GM12878 (cell line): ENCODE data around the gene SRGAP1. TPM values are rescaled to one million over a fixed set of nuclear protein-coding genes. Genes with fewer than 3 reads are reported as not detected.

ENCODE experiments used
- ATAC-seq: fragments of 200-7000 bp; cut with Tn5 transposase; 3 replicates; pipeline ENCODE4 v1.9.1; 2020; ENCODE audit warnings: mild to moderate bottlenecking, moderate library complexity
- BruUV-seq: library from RNA; stranded (reverse); fragments of 400-500 nt; replicated peaks from 2 replicates; lab custom pipeline; 2021; lab: Mats Ljungman, UMichigan
- CTCF ChIA-PET: fragments of 300-600 bp; sonication (Branson Sonifier 250); formaldehyde crosslinking; extraction: SDS; loops from one replicate; lab custom pipeline; 2021; ENCODE audit warnings: inconsistent platforms; lab: Yijun Ruan, JAX
- POLR2A ChIA-PET: fragments of 350-600 bp; formaldehyde crosslinking; extraction: SDS; loops from one replicate; lab custom pipeline; 2021; ENCODE audit warnings: inconsistent platforms; lab: Charles Lee
- RAD21 ChIA-PET: fragments of 300-600 bp; sonication (Branson Sonifier 250); formaldehyde crosslinking; loops from one replicate; lab custom pipeline; 2023; ENCODE audit warnings: antibody characterized with exemption; ENCODE audit not compliant: unreplicated experiment; lab: Charles Lee
- SMC1A ChIA-PET: fragments of 300-600 bp; sonication (Branson Sonifier 250); formaldehyde crosslinking; loops from one replicate; lab custom pipeline; 2023; ENCODE audit not compliant: unreplicated experiment, uncharacterized antibody; lab: Charles Lee
- DNase-seq: peaks from one replicate; pipeline ENCODE4 v3.0.0-alpha.2; 2011; ENCODE audit warnings: low read depth, low spot score
- FAIRE-seq: peaks from 3 replicates; lab custom pipeline; 2011; peaks lifted over from hg19 to GRCh38; lab: Jason Lieb, UNC
- H2AFZ ChIP-seq: 2 replicates; pipeline ENCODE4 v1.6.0; 2011; ENCODE audit warnings: low read depth, low read length, control low read depth; ENCODE audit not compliant: control insufficient read depth
- H3K27ac ChIP-seq: 2 replicates; pipeline ENCODE4 v1.5.1; 2011; ENCODE audit warnings: control low read depth; ENCODE audit not compliant: control insufficient read depth, insufficient read depth
- H3K27me3 ChIP-seq, 2 experiments: replicated peaks in 1 of 2; 2 replicates each; pipeline versions ENCODE4 v1.6.0 to v1.6.1; 2011; ENCODE audit warnings: low read length in 1 of 2; ENCODE audit not compliant: control insufficient read depth in 2 of 2, insufficient read depth in 2 of 2
- H3K36me3 ChIP-seq, 2 experiments: 2 replicates each; pipeline ENCODE4 v1.5.1; 2011; ENCODE audit warnings: low read length in 1 of 2; ENCODE audit not compliant: control insufficient read depth in 2 of 2, insufficient read depth in 2 of 2
- H3K4me1 ChIP-seq: 2 replicates; pipeline ENCODE4 v1.6.1; 2011; ENCODE audit warnings: mild to moderate bottlenecking, low read length, moderate library complexity, mixed read lengths; ENCODE audit not compliant: control insufficient read depth, insufficient read depth
- H3K4me2 ChIP-seq: 2 replicates; pipeline ENCODE4 v1.6.0; 2011; ENCODE audit warnings: control low read depth; ENCODE audit not compliant: control insufficient read depth, insufficient read depth
- H3K4me3 ChIP-seq: fragments of 200-600 bp; sonication (generic); 2 replicates; pipeline ENCODE4 v1.5.1; 2016
- H3K79me2 ChIP-seq: 2 replicates; pipeline ENCODE4 v1.6.0; 2011; ENCODE audit warnings: low read length; ENCODE audit not compliant: control insufficient read depth, insufficient read depth
- H3K9ac ChIP-seq: 2 replicates; pipeline ENCODE4 v1.8.0; 2011; ENCODE audit warnings: low read length, control low read depth, mixed read lengths; ENCODE audit not compliant: control insufficient read depth, insufficient read depth
- H3K9me3 ChIP-seq: replicated peaks from 3 replicates; pipeline ENCODE4 v1.5.1; 2011; ENCODE audit warnings: mild to moderate bottlenecking, low read length; ENCODE audit not compliant: control insufficient read depth, insufficient read depth
- H4K20me1 ChIP-seq: 2 replicates; pipeline ENCODE4 v1.6.0; 2011; ENCODE audit not compliant: control insufficient read depth, insufficient read depth
- BACH1 ChIP-seq: fragments of 450-650 bp; IDR thresholded peaks from 2 replicates; pipeline ENCODE4 v1.6.1; 2017; ENCODE audit warnings: mild to moderate bottlenecking, borderline replicate concordance
- EP300 ChIP-seq, 2 experiments: fragments of 150-350 bp in 1 of 2; IDR thresholded peaks; 2 replicates each; pipeline ENCODE4 v1.6.1; 2011 to 2012; ENCODE audit warnings: low read depth in 2 of 2, low read length in 2 of 2, borderline replicate concordance in 1 of 2, improper control_type of control experiment in 1 of 2, inconsistent platforms in 1 of 2; ENCODE audit not compliant: control insufficient read depth in 1 of 2
- GABPA ChIP-seq: IDR thresholded peaks from 2 replicates; pipeline ENCODE4 v1.6.1; 2014; ENCODE audit warnings: antibody characterized with exemption, low read depth, mild to moderate bottlenecking, inconsistent platforms
- HDAC2 ChIP-seq: fragments of 200-600 bp; sonication (generic); IDR thresholded peaks from 2 replicates; pipeline ENCODE4 v1.6.1; 2017
- HDAC6 ChIP-seq: fragments of 200-600 bp; sonication (generic); IDR thresholded peaks from one replicate; pipeline ENCODE4 v1.8.0; 2017; ENCODE audit warnings: antibody characterized with exemption; ENCODE audit not compliant: unreplicated experiment
- IKZF2 ChIP-seq, 2 experiments: fragments of 450-650 bp; IDR thresholded peaks; 2 replicates each; pipeline ENCODE4 v1.6.1; 2017; ENCODE audit warnings: mild to moderate bottlenecking in 2 of 2, moderate library complexity in 2 of 2
- MEF2A ChIP-seq: IDR thresholded peaks from 2 replicates; pipeline ENCODE4 v1.6.1; 2011; ENCODE audit warnings: low read depth, mild to moderate bottlenecking, low read length, moderate library complexity; ENCODE audit not compliant: insufficient read depth
- PML ChIP-seq: IDR thresholded peaks from 2 replicates; pipeline ENCODE4 v1.6.1; 2012; ENCODE audit warnings: low read length, inconsistent platforms
- POLR2A ChIP-seq: IDR thresholded peaks from 2 replicates; pipeline ENCODE4 v1.6.1; 2011; ENCODE audit warnings: low read depth, mild to moderate bottlenecking, low read length
- RB1 ChIP-seq: fragments of 450-650 bp; formaldehyde crosslinking; IDR thresholded peaks from 2 replicates; pipeline ENCODE4 v1.6.1; 2017; ENCODE audit warnings: mild to moderate bottlenecking, borderline replicate concordance
- RCOR1 ChIP-seq: conservative IDR thresholded peaks from 2 replicates; pipeline ENCODE4 v1.6.1; 2012; ENCODE audit warnings: low read depth, low read length, improper control_type of control experiment
- SRF ChIP-seq, 2 experiments: IDR thresholded peaks; 2 replicates each; pipeline ENCODE4 v1.6.1; 2011; ENCODE audit warnings: low read depth in 2 of 2, low read length in 2 of 2, mild to moderate bottlenecking in 1 of 2, moderate library complexity in 1 of 2
- TBL1XR1 ChIP-seq: IDR thresholded peaks from 2 replicates; pipeline ENCODE4 v1.6.1; 2012; ENCODE audit warnings: low read depth, low read length, improper control_type of control experiment
- TCF7 ChIP-seq: IDR thresholded peaks from 2 replicates; pipeline ENCODE4 v1.6.1; 2014; ENCODE audit warnings: antibody characterized with exemption, borderline replicate concordance
- WGBS: methylation state at CpG from one replicate; pipeline ENCODE4 v1.1.6; 2016; ENCODE audit warnings: low lambda C conversion rate; ENCODE audit not compliant: insufficient replicate concordance, insufficient coverage; ENCODE audit errors: missing lambda C conversion rate; 5-methylcytosine and 5-hydroxymethylcytosine counted together
- in situ Hi-C: fragments of 300-500 bp; cut with MboI; formaldehyde crosslinking; loops from 9 replicates; pipeline ENCODE4 v1.14.3; 2018; ENCODE audit warnings: mixed read lengths
- intact Hi-C: fragments of 100-400 bp; cut with micrococcal nuclease; formaldehyde crosslinking; loops from one replicate; pipeline ENCODE4 v1.14.2; 2022; ENCODE audit not compliant: unreplicated experiment
- polyA plus RNA-seq, 11 experiments: library from polyadenylated mRNA; depleted of rRNA in 4 of 11; unstranded in 6 of 11; stranded (reverse) in 5 of 11; fragments of >200 nt; fragmentation: Nextera tagmentation in 4 of 11; fragmentation: Illumina TruSeq in 1 of 11; extraction: Ambion mirVana in 4 of 11; extraction: Trizol in 1 of 11; gene quantifications; 1 replicate in 1 of 11; 2 replicates in 10 of 11; pipeline versions ENCODE4 v1.2.1 to v1.2.3, GENCODE V29; 2011 to 2016; ENCODE audit warnings: inconsistent platforms in 2 of 11, missing spikeins in 2 of 11, low read depth in 1 of 11
- total RNA-seq, 4 experiments: library from RNA; depleted of rRNA in 3 of 4; stranded (reverse); fragments of >200 nt in 3 of 4; fragmentation: Illumina TruSeq in 1 of 4; extraction: Trizol in 1 of 4; gene quantifications; 2 replicates each; pipeline versions ENCODE4 v1.2.1 to v1.2.3, GENCODE V29; 2013 to 2021
- TF ChIP-seq, protein P1 (sequence below): fragments of 450-650 bp; formaldehyde crosslinking; IDR thresholded peaks from 2 replicates; pipeline ENCODE4 v1.4.0; 2020; ENCODE audit warnings: mild to moderate bottlenecking, moderate library complexity
- TF ChIP-seq, protein P2 (sequence below): fragments of 450-650 bp; IDR thresholded peaks from 2 replicates; pipeline ENCODE4 v1.6.1; 2017; ENCODE audit warnings: antibody characterized with exemption, mild to moderate bottlenecking, moderate library complexity
- TF ChIP-seq, protein P3 (sequence below): IDR thresholded peaks from 2 replicates; pipeline ENCODE4 v1.6.1; 2012; ENCODE audit warnings: low read length, inconsistent platforms

SRGAP1 gene
- total and polyA plus RNA-seq, 10 of the 15 experiments (the other 5 are each of a cell fraction or from before 2014, with no cell fraction given) = 0.16 to 0.85 (median 0.46) TPM

DNA sequence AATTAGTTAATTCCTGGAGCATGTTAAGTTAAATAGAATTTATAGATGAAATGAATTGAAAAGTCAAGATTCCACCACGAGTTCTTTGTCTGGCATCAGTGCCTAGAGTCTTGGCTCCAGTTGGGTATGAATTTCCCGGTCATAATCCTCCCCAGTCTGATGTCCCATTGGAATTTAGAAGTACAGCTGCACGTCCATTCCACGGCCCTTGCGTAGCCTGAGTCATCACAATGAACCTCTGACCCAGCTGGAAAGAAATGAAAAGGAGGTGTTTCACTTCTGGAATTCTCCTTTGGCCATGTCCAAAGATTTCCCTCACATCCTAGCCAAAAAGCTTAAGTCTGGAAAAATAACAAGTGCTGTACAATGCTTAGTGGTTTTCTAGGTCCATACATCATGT is 254.9 kb downstream of the SRGAP1 start (continued):
- TF ChIP-seq, protein P1, sequence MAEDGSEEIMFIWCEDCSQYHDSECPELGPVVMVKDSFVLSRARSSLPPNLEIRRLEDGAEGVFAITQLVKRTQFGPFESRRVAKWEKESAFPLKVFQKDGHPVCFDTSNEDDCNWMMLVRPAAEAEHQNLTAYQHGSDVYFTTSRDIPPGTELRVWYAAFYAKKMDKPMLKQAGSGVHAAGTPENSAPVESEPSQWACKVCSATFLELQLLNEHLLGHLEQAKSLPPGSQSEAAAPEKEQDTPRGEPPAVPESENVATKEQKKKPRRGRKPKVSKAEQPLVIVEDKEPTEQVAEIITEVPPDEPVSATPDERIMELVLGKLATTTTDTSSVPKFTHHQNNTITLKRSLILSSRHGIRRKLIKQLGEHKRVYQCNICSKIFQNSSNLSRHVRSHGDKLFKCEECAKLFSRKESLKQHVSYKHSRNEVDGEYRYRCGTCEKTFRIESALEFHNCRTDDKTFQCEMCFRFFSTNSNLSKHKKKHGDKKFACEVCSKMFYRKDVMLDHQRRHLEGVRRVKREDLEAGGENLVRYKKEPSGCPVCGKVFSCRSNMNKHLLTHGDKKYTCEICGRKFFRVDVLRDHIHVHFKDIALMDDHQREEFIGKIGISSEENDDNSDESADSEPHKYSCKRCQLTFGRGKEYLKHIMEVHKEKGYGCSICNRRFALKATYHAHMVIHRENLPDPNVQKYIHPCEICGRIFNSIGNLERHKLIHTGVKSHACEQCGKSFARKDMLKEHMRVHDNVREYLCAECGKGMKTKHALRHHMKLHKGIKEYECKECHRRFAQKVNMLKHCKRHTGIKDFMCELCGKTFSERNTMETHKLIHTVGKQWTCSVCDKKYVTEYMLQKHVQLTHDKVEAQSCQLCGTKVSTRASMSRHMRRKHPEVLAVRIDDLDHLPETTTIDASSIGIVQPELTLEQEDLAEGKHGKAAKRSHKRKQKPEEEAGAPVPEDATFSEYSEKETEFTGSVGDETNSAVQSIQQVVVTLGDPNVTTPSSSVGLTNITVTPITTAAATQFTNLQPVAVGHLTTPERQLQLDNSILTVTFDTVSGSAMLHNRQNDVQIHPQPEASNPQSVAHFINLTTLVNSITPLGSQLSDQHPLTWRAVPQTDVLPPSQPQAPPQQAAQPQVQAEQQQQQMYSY (CRISPR knock-in tag) = no peak
- TF ChIP-seq POLR2A (no peak), EP300 (IDR thresholded peaks at IDR 0.05; ENCODE audit: borderline replicate concordance in 1 of 2, control insufficient read depth in 1 of 2, low read depth in 2 of 2, low read length in 2 of 2) (no peak), TCF7 (no peak)
- TF ChIP-seq, protein P2, sequence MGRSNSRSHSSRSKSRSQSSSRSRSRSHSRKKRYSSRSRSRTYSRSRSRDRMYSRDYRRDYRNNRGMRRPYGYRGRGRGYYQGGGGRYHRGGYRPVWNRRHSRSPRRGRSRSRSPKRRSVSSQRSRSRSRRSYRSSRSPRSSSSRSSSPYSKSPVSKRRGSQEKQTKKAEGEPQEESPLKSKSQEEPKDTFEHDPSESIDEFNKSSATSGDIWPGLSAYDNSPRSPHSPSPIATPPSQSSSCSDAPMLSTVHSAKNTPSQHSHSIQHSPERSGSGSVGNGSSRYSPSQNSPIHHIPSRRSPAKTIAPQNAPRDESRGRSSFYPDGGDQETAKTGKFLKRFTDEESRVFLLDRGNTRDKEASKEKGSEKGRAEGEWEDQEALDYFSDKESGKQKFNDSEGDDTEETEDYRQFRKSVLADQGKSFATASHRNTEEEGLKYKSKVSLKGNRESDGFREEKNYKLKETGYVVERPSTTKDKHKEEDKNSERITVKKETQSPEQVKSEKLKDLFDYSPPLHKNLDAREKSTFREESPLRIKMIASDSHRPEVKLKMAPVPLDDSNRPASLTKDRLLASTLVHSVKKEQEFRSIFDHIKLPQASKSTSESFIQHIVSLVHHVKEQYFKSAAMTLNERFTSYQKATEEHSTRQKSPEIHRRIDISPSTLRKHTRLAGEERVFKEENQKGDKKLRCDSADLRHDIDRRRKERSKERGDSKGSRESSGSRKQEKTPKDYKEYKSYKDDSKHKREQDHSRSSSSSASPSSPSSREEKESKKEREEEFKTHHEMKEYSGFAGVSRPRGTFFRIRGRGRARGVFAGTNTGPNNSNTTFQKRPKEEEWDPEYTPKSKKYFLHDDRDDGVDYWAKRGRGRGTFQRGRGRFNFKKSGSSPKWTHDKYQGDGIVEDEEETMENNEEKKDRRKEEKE = no peak

DNA sequence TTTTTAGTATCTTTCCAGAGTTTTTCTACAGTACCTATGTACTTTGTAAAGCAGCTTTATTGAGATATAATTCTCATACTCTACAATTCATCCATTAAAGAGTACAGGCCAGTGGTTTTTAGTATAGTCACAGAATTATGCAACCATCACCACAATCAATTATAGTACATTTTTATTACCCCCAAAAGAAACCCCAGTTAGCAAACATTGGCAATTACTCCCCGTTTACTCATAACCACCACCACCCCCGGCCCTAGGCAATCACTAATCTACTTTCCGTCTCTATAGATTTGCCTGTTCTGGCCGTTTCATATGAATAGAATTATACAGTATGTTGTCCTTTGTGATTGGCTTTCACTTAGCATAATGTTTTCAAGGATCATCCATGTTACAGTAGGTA is 257.8 kb downstream of the SRGAP1 start:
- ChIA-PET RAD21 (no interaction called here), SMC1A (interaction anchor here (1.2 kb wide), 1 partner anchor 131 kb away, joined by 3 read pairs; no protein-coding TSS in a partner anchor), CTCF (no interaction called here), POLR2A (no interaction called here)
- no peak overlapping the region for H3K9ac ChIP-seq
- no peak overlapping the region for H3K4me2 ChIP-seq
- no peak overlapping the region for H3K27ac ChIP-seq
- H3K36me3 ChIP-seq = no peaks in the 10 kb centered on the region
- H3K4me1 ChIP-seq = no peaks in the 10 kb centered on the region
- 30% methylated on average over 4 of the region's 4 CpGs for WGBS
- FAIRE-seq (no peak), ATAC-seq (no peak), DNase-seq (no peak)
- H3K79me2 ChIP-seq = no peaks in the 10 kb centered on the region
- intact Hi-C loops (no loop called here), in situ Hi-C loops (no loop called here)
- no peak for TF ChIP-seq HDAC2
- no peak for TF ChIP-seq TBL1XR1
- no peak for TF ChIP-seq GABPA
- TF ChIP-seq, protein P3, sequence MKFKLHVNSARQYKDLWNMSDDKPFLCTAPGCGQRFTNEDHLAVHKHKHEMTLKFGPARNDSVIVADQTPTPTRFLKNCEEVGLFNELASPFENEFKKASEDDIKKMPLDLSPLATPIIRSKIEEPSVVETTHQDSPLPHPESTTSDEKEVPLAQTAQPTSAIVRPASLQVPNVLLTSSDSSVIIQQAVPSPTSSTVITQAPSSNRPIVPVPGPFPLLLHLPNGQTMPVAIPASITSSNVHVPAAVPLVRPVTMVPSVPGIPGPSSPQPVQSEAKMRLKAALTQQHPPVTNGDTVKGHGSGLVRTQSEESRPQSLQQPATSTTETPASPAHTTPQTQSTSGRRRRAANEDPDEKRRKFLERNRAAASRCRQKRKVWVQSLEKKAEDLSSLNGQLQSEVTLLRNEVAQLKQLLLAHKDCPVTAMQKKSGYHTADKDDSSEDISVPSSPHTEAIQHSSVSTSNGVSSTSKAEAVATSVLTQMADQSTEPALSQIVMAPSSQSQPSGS = no peak
- TF ChIP-seq RCOR1 = no peak
- no peak for TF ChIP-seq MEF2A
- no peak for TF ChIP-seq SRF (IDR thresholded peaks at IDR 0.05; ENCODE audit: low read depth in 2 of 2, low read length in 2 of 2)
- TF ChIP-seq BACH1 = no peak
- TF ChIP-seq HDAC6 = no peak
- no peak for TF ChIP-seq PML
- no peak for TF ChIP-seq RB1
- no peak for TF ChIP-seq IKZF2 (IDR thresholded peaks at IDR 0.05)
- no TSS peak for BruUV-seq
- no peak overlapping the region for H3K4me3 ChIP-seq
- no peaks in the 10 kb centered on the region for H3K9me3 ChIP-seq
- no peaks in the 10 kb centered on the region for H4K20me1 ChIP-seq
- no peaks in the 10 kb centered on the region for H3K27me3 ChIP-seq
- H2AFZ ChIP-seq = no peak overlapping the region
